Measurements from ENCODE around the gene RBFOX2.
A peak's percentile ranks its signal among the peaks of the same experiment; 100 is the strongest.

RBFOX2 gene

DNA sequence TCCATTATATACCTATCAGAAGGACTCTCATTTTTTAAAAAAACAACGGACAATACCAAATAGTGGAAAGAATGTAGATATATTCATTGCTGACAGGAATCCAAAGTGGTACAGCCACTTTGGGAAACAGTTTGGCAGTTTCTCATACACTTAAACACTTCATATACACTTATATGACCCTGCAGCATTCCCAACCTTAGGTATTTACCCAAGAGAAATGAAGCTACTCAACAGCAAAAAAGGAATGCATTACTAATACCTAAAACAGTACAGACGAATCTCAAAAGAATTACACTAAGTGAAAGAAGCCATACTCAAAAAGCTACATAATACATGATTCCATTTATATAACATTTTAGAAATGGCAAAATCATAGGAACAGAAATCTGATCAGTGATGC, 51.5 kb downstream of the RBFOX2 start:
- peaks cover 24% of the 10 kb centered on the region for H3K4me1 ChIP-seq (ENCODE audit: control insufficient read depth, insufficient read depth, low read length)
- H3K36me3 ChIP-seq (ENCODE audit: control insufficient read depth in 2 of 2, insufficient read depth in 2 of 2, low read length in 2 of 2), result no peaks in the 10 kb centered on the region
- H3K4me3 ChIP-seq (ENCODE audit: low read length in 2 of 2), result no peak overlapping the region
- no peak overlapping the region for H3K9ac ChIP-seq (ENCODE audit: low read length in 2 of 2)
- H3K9me3 ChIP-seq (ENCODE audit: control insufficient read depth in 2 of 2, low read length in 2 of 2), result no peaks in the 10 kb centered on the region
- H3K27ac ChIP-seq (ENCODE audit: low read length), result no peak overlapping the region
- H3K27me3 ChIP-seq (ENCODE audit: control insufficient read depth in 1 of 2, insufficient read depth in 2 of 2, low read length in 2 of 2), result no peaks in the 10 kb centered on the region

DNA sequence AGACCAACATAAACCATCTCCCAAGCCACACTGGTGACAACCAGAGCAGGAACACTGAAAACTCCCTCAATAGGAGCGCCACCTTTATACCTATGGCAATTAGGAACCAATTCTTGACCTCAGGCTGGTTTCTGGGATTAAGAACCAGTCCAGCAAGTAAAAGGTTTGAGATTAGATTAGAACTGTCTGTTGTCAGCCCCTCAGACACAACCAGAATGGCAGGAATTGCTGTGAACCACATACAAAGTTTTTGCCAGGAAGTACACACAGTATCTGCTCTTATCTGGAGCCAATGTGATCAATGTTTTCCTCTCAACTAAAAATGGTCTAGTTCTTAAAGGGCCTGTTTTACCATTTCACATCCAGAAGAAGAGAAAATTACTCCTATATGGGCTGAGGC, 55.2 kb downstream of the RBFOX2 start:
- Histone ChIP-seq H3K36me3 (ENCODE audit: control insufficient read depth in 2 of 2, insufficient read depth in 2 of 2, low read length in 2 of 2) (no peaks in the 10 kb centered on the region), H3K27ac (ENCODE audit: low read length) (peak overlapping the region; percentile 86), H3K27me3 (ENCODE audit: control insufficient read depth in 1 of 2, insufficient read depth in 2 of 2, low read length in 2 of 2) (no peaks in the 10 kb centered on the region), H3K9me3 (ENCODE audit: control insufficient read depth in 2 of 2, low read length in 2 of 2) (no peaks in the 10 kb centered on the region), H3K4me1 (ENCODE audit: control insufficient read depth, insufficient read depth, low read length) (peaks cover 38% of the 10 kb centered on the region), H3K9ac (ENCODE audit: low read length in 2 of 2) (peak overlapping the region in 1 of 2 donors; percentile 55), H3K4me3 (ENCODE audit: low read length in 2 of 2) (peak overlapping the region in 1 of 2 donors; percentile 30)

DNA sequence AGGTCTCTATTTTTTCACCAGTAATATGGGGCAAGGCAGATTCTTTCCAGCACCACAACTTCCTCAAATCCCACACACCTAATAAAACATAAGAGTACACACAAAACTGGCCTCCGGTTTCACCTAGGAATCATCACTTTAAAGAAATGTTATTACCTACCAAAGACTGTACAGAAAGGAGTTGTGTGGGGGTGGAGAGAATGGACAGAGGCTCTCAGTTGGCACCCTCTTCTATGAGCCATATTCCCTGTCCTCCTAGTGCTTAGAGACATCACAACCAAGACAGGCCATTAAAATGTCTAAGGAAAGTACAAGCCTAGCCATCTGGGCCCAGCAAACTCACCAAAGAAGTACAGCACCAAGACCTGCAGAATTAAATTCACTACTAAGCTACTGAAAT, 56.1 kb downstream of the RBFOX2 start:
- no peaks in the 10 kb centered on the region for H3K27me3 ChIP-seq (ENCODE audit: control insufficient read depth in 1 of 2, insufficient read depth in 2 of 2, low read length in 2 of 2)
- no peak overlapping the region for H3K9ac ChIP-seq (ENCODE audit: low read length in 2 of 2)
- no peaks in the 10 kb centered on the region for H3K36me3 ChIP-seq (ENCODE audit: control insufficient read depth in 2 of 2, insufficient read depth in 2 of 2, low read length in 2 of 2)
- no peaks in the 10 kb centered on the region for H3K9me3 ChIP-seq (ENCODE audit: control insufficient read depth in 2 of 2, low read length in 2 of 2)
- H3K27ac ChIP-seq (ENCODE audit: low read length), result peak overlapping the region; percentile 86
- H3K4me3 ChIP-seq (ENCODE audit: low read length in 2 of 2), result no peak overlapping the region
- peaks cover 38% of the 10 kb centered on the region for H3K4me1 ChIP-seq (ENCODE audit: control insufficient read depth, insufficient read depth, low read length)

DNA sequence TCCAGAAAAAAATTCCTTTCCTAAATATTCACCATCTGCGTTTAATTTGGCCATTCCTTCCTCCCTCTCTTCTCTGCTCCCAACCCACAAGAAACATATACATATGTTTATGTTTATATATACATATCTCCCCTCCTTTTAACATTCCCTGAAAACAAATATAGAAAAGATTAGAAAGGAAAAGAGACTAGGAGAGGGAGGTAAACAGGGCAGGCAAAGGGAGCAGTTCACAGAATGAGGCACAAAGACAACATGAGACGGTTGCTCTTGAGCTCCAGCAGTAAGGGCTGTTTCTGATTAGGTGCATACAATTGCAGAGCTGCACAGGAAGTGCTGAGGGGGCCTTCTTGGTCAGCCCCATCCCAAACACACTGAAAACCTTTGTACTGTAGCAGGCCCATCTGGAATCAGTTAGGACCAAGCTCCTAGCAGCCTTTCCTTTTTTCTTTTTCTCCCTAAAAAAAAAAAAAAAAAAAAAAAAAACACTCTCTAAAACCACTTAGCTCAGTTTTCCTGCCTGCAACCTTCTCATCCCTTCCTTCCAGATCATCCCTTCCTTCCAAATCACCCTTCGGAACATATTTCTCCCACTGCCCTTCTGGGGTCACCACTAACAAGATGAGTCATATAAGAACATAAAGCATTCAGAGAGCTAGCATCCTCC, 57.0 kb downstream of the RBFOX2 start:
- no peaks in the 10 kb centered on the region for H3K36me3 ChIP-seq (ENCODE audit: control insufficient read depth in 2 of 2, insufficient read depth in 2 of 2, low read length in 2 of 2)
- no peak overlapping the region for H3K9ac ChIP-seq (ENCODE audit: low read length in 2 of 2)
- H3K27me3 ChIP-seq (ENCODE audit: control insufficient read depth in 1 of 2, insufficient read depth in 2 of 2, low read length in 2 of 2), result no peaks in the 10 kb centered on the region
- H3K4me3 ChIP-seq (ENCODE audit: low read length in 2 of 2), result no peak overlapping the region
- peak overlapping the region; percentile 53 for H3K27ac ChIP-seq (ENCODE audit: low read length)
- peaks cover 38% of the 10 kb centered on the region for H3K4me1 ChIP-seq (ENCODE audit: control insufficient read depth, insufficient read depth, low read length)
- H3K9me3 ChIP-seq (ENCODE audit: control insufficient read depth in 2 of 2, low read length in 2 of 2), result no peaks in the 10 kb centered on the region

DNA sequence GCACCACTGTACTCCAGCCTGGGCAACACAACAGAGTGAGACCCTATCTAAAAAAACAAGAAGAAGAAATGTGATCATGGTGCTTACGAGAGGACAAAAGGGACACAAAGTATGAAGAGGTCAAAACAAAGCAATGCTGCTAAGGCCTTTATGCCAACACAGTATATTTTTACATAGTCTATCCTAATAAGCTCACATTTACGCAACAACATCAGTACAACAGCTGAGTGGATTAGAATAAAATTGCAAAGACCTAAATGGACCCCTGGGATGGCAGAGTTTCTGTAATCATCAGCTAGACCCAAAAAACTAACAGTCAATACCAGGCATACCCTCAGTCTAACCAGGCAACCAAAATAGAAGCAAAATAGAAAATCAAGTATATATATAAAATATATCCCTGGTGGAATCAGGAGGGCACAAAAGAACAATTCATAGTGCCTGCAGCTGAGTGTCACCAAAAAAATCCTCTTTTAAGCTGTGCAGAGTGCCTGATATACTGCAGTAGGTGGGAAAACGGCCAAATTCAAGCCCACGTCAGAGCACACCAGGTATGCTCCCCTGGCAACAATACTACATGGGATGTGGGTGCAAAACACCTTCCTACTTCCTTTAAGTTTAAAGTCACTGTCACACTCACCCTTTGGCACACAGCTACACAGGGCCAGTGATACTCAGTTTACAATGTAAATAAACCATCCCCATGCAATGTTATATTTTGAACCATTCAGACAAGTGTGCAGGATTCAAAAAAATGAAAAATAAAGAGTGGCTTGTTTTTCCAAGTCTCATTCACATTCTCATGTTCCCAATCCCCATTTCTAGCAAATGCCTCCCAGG, 57.8 kb downstream of the RBFOX2 start:
- Histone ChIP-seq H3K9me3 (ENCODE audit: control insufficient read depth in 2 of 2, low read length in 2 of 2) (no peaks in the 10 kb centered on the region), H3K36me3 (ENCODE audit: control insufficient read depth in 2 of 2, insufficient read depth in 2 of 2, low read length in 2 of 2) (no peaks in the 10 kb centered on the region), H3K4me1 (ENCODE audit: control insufficient read depth, insufficient read depth, low read length) (peaks cover 38% of the 10 kb centered on the region), H3K27ac (ENCODE audit: low read length) (peak overlapping the region; percentile 53), H3K27me3 (ENCODE audit: control insufficient read depth in 1 of 2, insufficient read depth in 2 of 2, low read length in 2 of 2) (no peaks in the 10 kb centered on the region), H3K9ac (ENCODE audit: low read length in 2 of 2) (no peak overlapping the region), H3K4me3 (ENCODE audit: low read length in 2 of 2) (no peak overlapping the region)

DNA sequence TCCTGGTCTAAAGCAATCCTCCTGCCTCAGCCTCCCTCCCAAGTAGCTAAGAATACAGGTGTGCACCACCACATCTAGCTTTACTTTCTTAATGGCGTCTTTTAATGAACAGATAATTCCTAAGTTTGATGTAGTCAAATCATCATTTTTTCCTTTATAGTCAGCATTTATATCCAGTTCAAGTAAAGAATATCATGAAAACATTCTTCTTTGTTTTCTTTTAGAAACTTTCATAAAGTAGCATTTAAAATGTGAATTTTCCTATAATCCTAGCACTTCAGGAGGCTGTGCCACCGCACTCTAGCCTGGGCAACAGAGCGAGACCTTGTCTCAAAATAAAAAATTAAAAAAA, 61.6 kb downstream of the RBFOX2 start:
- H3K36me3 ChIP-seq (ENCODE audit: control insufficient read depth in 2 of 2, insufficient read depth in 2 of 2, low read length in 2 of 2), result no peaks in the 10 kb centered on the region
- H3K9ac ChIP-seq (ENCODE audit: low read length in 2 of 2), result no peak overlapping the region
- no peak overlapping the region for H3K27ac ChIP-seq (ENCODE audit: low read length)
- H3K4me3 ChIP-seq (ENCODE audit: low read length in 2 of 2), result no peak overlapping the region
- H3K4me1 ChIP-seq (ENCODE audit: control insufficient read depth, insufficient read depth, low read length), result peaks cover 16% of the 10 kb centered on the region
- H3K9me3 ChIP-seq (ENCODE audit: control insufficient read depth in 2 of 2, low read length in 2 of 2), result no peaks in the 10 kb centered on the region
- H3K27me3 ChIP-seq (ENCODE audit: control insufficient read depth in 1 of 2, insufficient read depth in 2 of 2, low read length in 2 of 2), result no peaks in the 10 kb centered on the region

DNA sequence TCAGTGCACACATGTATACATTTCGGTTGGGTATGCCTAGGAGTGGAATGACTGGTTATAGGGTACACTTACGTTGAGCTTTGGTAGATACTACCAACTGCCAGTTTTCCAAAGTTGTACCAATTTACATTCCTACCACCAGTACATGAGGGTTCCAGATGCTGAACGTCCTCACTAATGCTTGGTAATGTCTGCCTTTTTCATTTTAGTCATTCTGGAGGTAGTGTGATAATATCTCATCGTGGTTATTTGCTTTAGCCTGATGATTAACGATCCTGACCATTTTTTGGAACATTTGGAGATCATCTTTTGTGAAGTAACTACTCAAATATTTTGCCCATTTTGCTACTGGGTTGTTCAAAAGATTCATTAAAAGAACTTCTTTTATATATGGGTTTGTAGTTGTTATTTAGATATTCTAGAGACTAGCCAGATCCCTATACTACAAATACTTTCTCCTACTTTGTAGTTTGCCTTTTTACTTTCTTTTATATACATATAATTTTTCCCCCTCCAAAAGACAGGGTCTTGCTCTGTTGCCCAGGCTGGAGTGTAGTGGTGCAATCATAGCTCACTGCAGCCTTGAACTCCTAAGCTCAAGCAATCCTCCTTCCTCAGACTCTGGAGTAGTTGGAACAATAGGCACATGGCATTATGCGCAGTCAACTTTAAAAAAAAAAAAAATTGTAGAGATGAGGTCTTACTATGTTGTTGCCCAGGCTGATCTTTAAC, 62.1 kb downstream of the RBFOX2 start:
- H3K4me3 ChIP-seq (ENCODE audit: low read length in 2 of 2), result no peak overlapping the region
- H3K9ac ChIP-seq (ENCODE audit: low read length in 2 of 2), result no peak overlapping the region
- no peaks in the 10 kb centered on the region for H3K27me3 ChIP-seq (ENCODE audit: control insufficient read depth in 1 of 2, insufficient read depth in 2 of 2, low read length in 2 of 2)
- no peaks in the 10 kb centered on the region for H3K9me3 ChIP-seq (ENCODE audit: control insufficient read depth in 2 of 2, low read length in 2 of 2)
- H3K4me1 ChIP-seq (ENCODE audit: control insufficient read depth, insufficient read depth, low read length), result peaks cover 16% of the 10 kb centered on the region
- H3K36me3 ChIP-seq (ENCODE audit: control insufficient read depth in 2 of 2, insufficient read depth in 2 of 2, low read length in 2 of 2), result no peaks in the 10 kb centered on the region
- H3K27ac ChIP-seq (ENCODE audit: low read length), result no peak overlapping the region

DNA sequence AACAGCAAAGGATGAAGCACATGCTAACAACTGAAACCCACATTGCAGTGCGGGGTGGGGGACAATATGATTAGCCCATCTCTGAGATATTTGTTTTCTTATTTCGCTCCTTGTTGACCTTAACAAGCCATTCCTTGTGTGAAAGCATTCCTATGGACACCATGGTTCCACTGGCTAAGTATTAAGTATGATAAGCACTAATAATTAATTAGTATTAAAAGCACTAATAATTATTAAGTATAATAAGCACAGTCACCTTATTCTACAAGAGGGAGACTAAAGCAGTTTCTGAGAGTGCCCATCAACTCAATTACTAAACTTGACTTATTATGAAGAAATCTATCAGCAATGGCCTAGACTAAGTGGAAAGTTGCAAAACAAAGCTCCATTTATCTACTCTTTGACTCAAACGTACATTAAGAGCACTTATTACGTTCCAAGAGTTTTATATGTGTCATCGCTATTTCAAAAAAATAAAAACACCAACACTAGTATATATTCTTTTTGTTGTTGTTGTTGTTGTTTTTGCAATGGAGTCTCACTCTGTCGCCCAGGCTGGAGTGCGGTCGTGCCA, 65.3 kb downstream of the RBFOX2 start:
- H3K36me3 ChIP-seq (ENCODE audit: control insufficient read depth in 2 of 2, insufficient read depth in 2 of 2, low read length in 2 of 2), result no peaks in the 10 kb centered on the region
- H3K4me1 ChIP-seq (ENCODE audit: control insufficient read depth, insufficient read depth, low read length), result peaks cover 21% of the 10 kb centered on the region
- no peaks in the 10 kb centered on the region for H3K27me3 ChIP-seq (ENCODE audit: control insufficient read depth in 1 of 2, insufficient read depth in 2 of 2, low read length in 2 of 2)
- H3K9ac ChIP-seq (ENCODE audit: low read length in 2 of 2), result no peak overlapping the region
- no peaks in the 10 kb centered on the region for H3K9me3 ChIP-seq (ENCODE audit: control insufficient read depth in 2 of 2, low read length in 2 of 2)
- no peak overlapping the region for H3K27ac ChIP-seq (ENCODE audit: low read length)
- H3K4me3 ChIP-seq (ENCODE audit: low read length in 2 of 2), result no peak overlapping the region

DNA sequence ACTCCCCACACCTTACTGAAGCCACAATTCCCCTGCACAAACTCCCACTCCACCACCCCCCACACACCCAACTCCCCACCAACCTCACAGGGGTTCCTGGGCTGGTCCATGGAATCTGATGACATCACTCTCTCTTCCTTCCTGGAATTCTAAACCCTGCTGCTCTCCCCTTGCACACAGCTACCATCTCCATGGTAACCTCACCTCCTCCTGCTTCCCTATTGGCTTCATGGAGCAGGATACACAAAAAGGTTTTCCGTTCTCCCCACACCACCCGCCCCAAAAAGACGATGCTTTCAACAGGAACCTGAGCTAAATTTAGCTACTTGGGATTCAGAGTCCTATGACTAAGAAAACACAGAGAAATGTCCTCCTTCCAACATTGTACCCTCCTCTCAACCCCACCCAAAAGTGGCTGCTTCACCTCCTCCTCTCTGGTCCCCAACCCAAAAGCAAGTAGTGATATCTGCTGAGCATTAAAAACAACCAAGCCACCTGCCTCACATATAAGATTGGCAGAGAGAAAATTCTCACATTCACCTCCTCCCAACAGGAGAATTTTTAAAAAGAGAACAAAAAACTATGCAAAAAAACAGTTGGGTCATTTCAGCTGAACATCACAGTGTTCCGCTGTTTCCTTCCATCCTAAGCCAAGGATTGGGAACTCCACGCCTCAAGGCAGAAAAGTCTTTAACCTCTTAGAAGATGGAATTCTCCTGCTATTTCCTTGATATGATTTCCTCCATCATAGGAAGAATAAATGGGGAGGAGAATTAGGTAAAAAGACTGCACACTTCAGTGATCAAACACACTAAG, 66.9 kb downstream of the RBFOX2 start:
- peak overlapping the region; percentile 22 to 52 for H3K4me3 ChIP-seq (ENCODE audit: low read length in 2 of 2)
- H3K9ac ChIP-seq (ENCODE audit: low read length in 2 of 2), result no peak overlapping the region
- H3K36me3 ChIP-seq (ENCODE audit: control insufficient read depth in 2 of 2, insufficient read depth in 2 of 2, low read length in 2 of 2), result no peaks in the 10 kb centered on the region
- no peaks in the 10 kb centered on the region for H3K27me3 ChIP-seq (ENCODE audit: control insufficient read depth in 1 of 2, insufficient read depth in 2 of 2, low read length in 2 of 2)
- H3K9me3 ChIP-seq (ENCODE audit: control insufficient read depth in 2 of 2, low read length in 2 of 2), result no peaks in the 10 kb centered on the region
- H3K4me1 ChIP-seq (ENCODE audit: control insufficient read depth, insufficient read depth, low read length), result peaks cover 21% of the 10 kb centered on the region
- peak overlapping the region; percentile 47 for H3K27ac ChIP-seq (ENCODE audit: low read length)

DNA sequence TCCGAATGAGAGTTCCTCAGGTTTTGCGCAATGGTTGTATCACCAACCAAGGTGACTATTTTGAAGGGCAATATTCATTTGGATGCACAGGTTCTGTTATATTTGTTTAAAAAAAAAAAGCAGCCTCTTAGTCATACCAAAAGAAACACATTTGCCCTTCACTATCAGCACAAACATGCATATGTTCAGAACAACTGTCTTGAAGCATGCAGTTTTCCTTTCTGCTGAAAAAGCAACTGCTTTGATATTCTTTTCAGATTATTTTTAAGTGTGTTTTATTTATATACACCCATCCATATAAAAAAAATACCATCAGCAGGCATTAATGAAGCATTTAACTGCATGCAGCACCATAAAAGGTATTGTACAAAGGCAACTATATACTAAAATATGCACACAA, 67.8 kb downstream of the RBFOX2 start:
- H3K4me1 ChIP-seq (ENCODE audit: control insufficient read depth, insufficient read depth, low read length), result peaks cover 21% of the 10 kb centered on the region

More for the DNA sequence above, 67.8 kb downstream of the RBFOX2 start:
- no peaks in the 10 kb centered on the region for H3K27me3 ChIP-seq (ENCODE audit: control insufficient read depth in 1 of 2, insufficient read depth in 2 of 2, low read length in 2 of 2)
- H3K9me3 ChIP-seq (ENCODE audit: control insufficient read depth in 2 of 2, low read length in 2 of 2), result no peaks in the 10 kb centered on the region
- no peak overlapping the region for H3K4me3 ChIP-seq (ENCODE audit: low read length in 2 of 2)
- no peak overlapping the region for H3K27ac ChIP-seq (ENCODE audit: low read length)
- no peaks in the 10 kb centered on the region for H3K36me3 ChIP-seq (ENCODE audit: control insufficient read depth in 2 of 2, insufficient read depth in 2 of 2, low read length in 2 of 2)
- no peak overlapping the region for H3K9ac ChIP-seq (ENCODE audit: low read length in 2 of 2)

Measured in stomach smooth muscle (tissue), 2 donors.